Right ventricle myocardium superior (tissue), 1 donor: Measurements from ENCODE around the gene ITGA11. TPM values are rescaled to one million over a fixed set of nuclear protein-coding genes. Genes with fewer than 3 reads are reported as not detected.
A peak's percentile ranks its signal among the peaks of the same experiment; 100 is the strongest.

ENCODE experiments used
- ATAC-seq: fragments of 200-7000 bp; cut with Tn5 transposase; one replicate; pipeline ENCODE4 v1.9.1; 2020; ENCODE audit warnings: mild to moderate bottlenecking; ENCODE audit not compliant: poor library complexity
- DNase-seq: peaks from one replicate; pipeline ENCODE4 v3.0.0-alpha.2; 2020
- intact Hi-C: fragments of 100-400 bp; cut with DNase I; formaldehyde crosslinking; loops from one replicate; pipeline ENCODE4 v1.11.2; 2022
- total RNA-seq: library from RNA; stranded (reverse); fragmentation: NEBNext Ultra II Directional; extraction: Animal tissue kit (Norgen Biotek cat#: 25700); gene quantifications from one replicate; pipeline ENCODE4 v1.2.1, GENCODE V29; 2021
- donor health status: DM: no; HTN: yes; CAD: no; lungs with severe emphysema.

The ITGA11 gene
- total RNA-seq, 1 donor from 2014 or later, result 32.2 TPM

- intact Hi-C loops, result no loop called here
Observed at GRCh38 chr15:68460166-68460565, 28.2 kb upstream of the ITGA11 start.

GRCh38 chr15:68450192-68450591, 18.2 kb upstream of the ITGA11 start:
- ATAC-seq, result peak; percentile 97
- DNase-seq, result peak; percentile 66
- intact Hi-C loops, result no loop called here

More at GRCh38 chr15:68460166-68460565, 28.2 kb upstream of the ITGA11 start:
- ATAC-seq (no peak), DNase-seq (no peak)

- DNase-seq (no peak), ATAC-seq (peak; percentile 63)
- intact Hi-C loops, result no loop called here
Observed at GRCh38 chr15:68449389-68449788, 17.4 kb upstream of the ITGA11 start.

- DNase-seq (no peak), ATAC-seq (no peak)
- intact Hi-C loops, result no loop called here
Observed at GRCh38 chr15:68447976-68448755, 16.2 kb upstream of the ITGA11 start.

- ATAC-seq (no peak), DNase-seq (no peak)
- intact Hi-C loops, result no loop called here
Observed at GRCh38 chr15:68447209-68447608, 15.2 kb upstream of the ITGA11 start.

- no peak for DNase-seq
- no peak for ATAC-seq
- intact Hi-C loops, result no loop called here
Observed at GRCh38 chr15:68445351-68445750, 13.4 kb upstream of the ITGA11 start.

- intact Hi-C loops, result no loop called here
- no peak for DNase-seq
- no peak for ATAC-seq
Observed at GRCh38 chr15:68444336-68444735, 12.4 kb upstream of the ITGA11 start.

- DNase-seq, result no peak
- intact Hi-C loops, result no loop called here
- ATAC-seq, result no peak
Observed at GRCh38 chr15:68442903-68443302, 10.9 kb upstream of the ITGA11 start.

GRCh38 chr15:68442041-68442440, 10.1 kb upstream of the ITGA11 start:
- peak; percentile 46 for ATAC-seq
- DNase-seq, result no peak
- intact Hi-C loops, result no loop called here

- peak; percentile 51 for ATAC-seq
- intact Hi-C loops, result no loop called here
- DNase-seq, result no peak
Observed at GRCh38 chr15:68441045-68441743, 9.2 kb upstream of the ITGA11 start.

GRCh38 chr15:68440136-68440535, 8.2 kb upstream of the ITGA11 start:
- intact Hi-C loops, result no loop called here
- DNase-seq, result no peak
- no peak for ATAC-seq

GRCh38 chr15:68439506-68439905, 7.5 kb upstream of the ITGA11 start:
- intact Hi-C loops, result no loop called here

GRCh38 chr15:68436680-68437079, 4.7 kb upstream of the ITGA11 start:
- no peak for DNase-seq
- intact Hi-C loops, result no loop called here
- ATAC-seq, result no peak

More at GRCh38 chr15:68439506-68439905, 7.5 kb upstream of the ITGA11 start:
- ATAC-seq, result no peak
- no peak for DNase-seq

- intact Hi-C loops, result no loop called here
- ATAC-seq, result peak; percentile 56
- no peak for DNase-seq
Observed at GRCh38 chr15:68435966-68436365, 4.0 kb upstream of the ITGA11 start.

- ATAC-seq (no peak), DNase-seq (no peak)
- intact Hi-C loops, result no loop called here
Observed at GRCh38 chr15:68434021-68434420, 2.1 kb upstream of the ITGA11 start.

- intact Hi-C loops, result no loop called here
Observed at GRCh38 chr15:68433551-68433950, 1.6 kb upstream of the ITGA11 start.

GRCh38 chr15:68432441-68433064, 590 bp upstream of the ITGA11 start:
- intact Hi-C loops, result no loop called here
- DNase-seq, result no peak
- no peak for ATAC-seq

More at GRCh38 chr15:68433551-68433950, 1.6 kb upstream of the ITGA11 start:
- no peak for DNase-seq
- no peak for ATAC-seq

GRCh38 chr15:68431037-68431791, 749 bp downstream of the ITGA11 start:
- intact Hi-C loops, result no loop called here
- DNase-seq (peak; percentile 75), ATAC-seq (peak; percentile 75)

GRCh38 chr15:68430471-68431036, 1.4 kb downstream of the ITGA11 start:
- no peak for DNase-seq
- intact Hi-C loops, result no loop called here
- no peak for ATAC-seq
